K562 (cell line): Measurements from ENCODE around the gene UFC1. TPM values are rescaled to one million over a fixed set of nuclear protein-coding genes. Genes with fewer than 3 reads are reported as not detected.

ENCODE experiments used
- ATAC-seq: fragments of 200-7000 bp; cut with Tn5 transposase; 3 replicates; pipeline ENCODE4 v1.9.1; 2020; ENCODE audit warnings: moderate library complexity
- BruUV-seq: library from RNA; stranded (reverse); fragments of 400-500 nt; replicated peaks from 2 replicates; lab custom pipeline; 2021; lab: Mats Ljungman, UMichigan
- CTCF ChIA-PET: fragments of 300-600 bp; formaldehyde crosslinking; extraction: SDS; loops from one replicate; lab custom pipeline; 2021; ENCODE audit warnings: low intra/inter-chr PET ratio; lab: Yijun Ruan, JAX
- POLR2A ChIA-PET: fragments of 300-600, 350-650 bp; sonication (Branson Sonifier 250); formaldehyde crosslinking; extraction: SDS; loops from one replicate; lab custom pipeline; 2021; ENCODE audit warnings: antibody characterized with exemption, inconsistent platforms; lab: Yijun Ruan, JAX
- DNase-seq, 4 experiments: peaks; one replicate each; pipeline versions ENCODE4 v3.0.0 to v3.0.0-alpha.2; 2011 to 2018; ENCODE audit warnings: low spot score in 3 of 4, mixed read lengths in 3 of 4; ENCODE audit errors: extremely low read depth in 1 of 4
- FAIRE-seq: peaks from 2 replicates; lab custom pipeline; 2011; peaks lifted over from hg19 to GRCh38; lab: Jason Lieb, UNC
- H2AFZ ChIP-seq: 2 replicates; pipeline ENCODE4 v1.6.0; 2011; ENCODE audit warnings: low read depth, low read length, control low read depth, inconsistent platforms
- H3K27ac ChIP-seq: fragments of 200-600 bp; 3 replicates; pipeline ENCODE4 v1.8.0; 2011; ENCODE audit warnings: low read depth, mild to moderate bottlenecking, control low read depth, inconsistent platforms, low read length, moderate library complexity, mixed read lengths; ENCODE audit errors: extremely low read depth
- H3K27me3 ChIP-seq, 2 experiments: fragments of 300-600 bp in 1 of 2; 2 replicates in 1 of 2; 3 replicates in 1 of 2; pipeline versions ENCODE4 v1.6.0 to v1.8.0; 2011; ENCODE audit warnings: inconsistent platforms in 2 of 2, low read length in 2 of 2, mild to moderate bottlenecking in 1 of 2, mixed read lengths in 1 of 2, moderate library complexity in 1 of 2; ENCODE audit not compliant: control insufficient read depth in 2 of 2, insufficient read depth in 2 of 2
- H3K36me3 ChIP-seq: fragments of 300-600 bp; 3 replicates; pipeline ENCODE4 v1.8.0; 2011; ENCODE audit warnings: mild to moderate bottlenecking, low read length, inconsistent platforms; ENCODE audit not compliant: control insufficient read depth, insufficient read depth
- H3K4me1 ChIP-seq, 2 experiments: fragments of 200-600 bp in 1 of 2; replicated peaks in 1 of 2; 2 replicates in 1 of 2; 3 replicates in 1 of 2; pipeline versions ENCODE4 v1.5.1 to v1.8.0; 2011; ENCODE audit warnings: inconsistent platforms in 2 of 2, low read length in 2 of 2, mild to moderate bottlenecking in 1 of 2, mixed read lengths in 1 of 2, moderate library complexity in 1 of 2; ENCODE audit not compliant: control insufficient read depth in 2 of 2, insufficient read depth in 2 of 2
- H3K4me2 ChIP-seq: 2 replicates; pipeline ENCODE4 v1.6.1; 2011; ENCODE audit warnings: low read length, control low read depth, inconsistent platforms, mixed read lengths; ENCODE audit not compliant: insufficient read depth
- H3K4me3 ChIP-seq: fragments of 200-600 bp; sonication (generic), shearing (Covaris generic); 2 replicates; pipeline ENCODE4 v1.5.1; 2016; ENCODE audit warnings: control low read depth, inconsistent platforms
- H3K79me2 ChIP-seq: fragments of 200-600 bp; 3 replicates; pipeline ENCODE4 v1.8.0; 2011; ENCODE audit warnings: low read length, inconsistent platforms; ENCODE audit not compliant: control insufficient read depth, insufficient read depth
- H3K9ac ChIP-seq, 2 experiments: 2 replicates each; pipeline versions ENCODE4 v1.6.0 to v1.6.1; 2011; ENCODE audit warnings: low read depth in 2 of 2, low read length in 2 of 2, control low read depth in 1 of 2, inconsistent platforms in 1 of 2, mild to moderate bottlenecking in 1 of 2, mixed read lengths in 1 of 2; ENCODE audit not compliant: insufficient read depth in 1 of 2
- H3K9me1 ChIP-seq: one replicate; pipeline ENCODE4 v1.6.0; 2011; ENCODE audit warnings: inconsistent platforms, mild to moderate bottlenecking, low read length, moderate library complexity; ENCODE audit not compliant: control insufficient read depth, insufficient read depth
- H3K9me3 ChIP-seq: replicated peaks from 2 replicates; pipeline ENCODE4 v1.5.1; 2011; ENCODE audit warnings: low read depth, low read length, inconsistent platforms; ENCODE audit not compliant: control insufficient read depth, insufficient read depth
- H4K20me1 ChIP-seq: replicated peaks from 2 replicates; pipeline ENCODE4 v1.6.1; 2011; ENCODE audit warnings: low read length, inconsistent platforms, mixed read lengths; ENCODE audit not compliant: control insufficient read depth, insufficient read depth
- ARHGAP35 ChIP-seq: fragments of 450-650 bp; IDR thresholded peaks from 2 replicates; pipeline ENCODE4 v1.6.1; 2018; ENCODE audit not compliant: partially characterized antibody
- ARID2 ChIP-seq: fragments of 450-650 bp; IDR thresholded peaks from 2 replicates; pipeline ENCODE4 v1.6.1; 2017; ENCODE audit warnings: antibody characterized with exemption, mild to moderate bottlenecking
- CC2D1A ChIP-seq: fragments of 450-650 bp; IDR thresholded peaks from 2 replicates; pipeline ENCODE4 v1.6.1; 2017; ENCODE audit warnings: mild to moderate bottlenecking
- CHCHD3 ChIP-seq: fragments of 250-450 bp; sonication (Bioruptor Pico); IDR thresholded peaks from 2 replicates; pipeline ENCODE4 v2.1.2; 2022; ENCODE audit warnings: mild to moderate bottlenecking
- MITF ChIP-seq: IDR thresholded peaks from 2 replicates; pipeline ENCODE4 v1.6.1; 2014; ENCODE audit warnings: antibody characterized with exemption
- PHB2 ChIP-seq: fragments of 450-650 bp; IDR thresholded peaks from 2 replicates; pipeline ENCODE4 v1.6.1; 2017; ENCODE audit warnings: low read depth
- PHTF2 ChIP-seq: fragments of 250-450 bp; sonication (Bioruptor Pico); IDR thresholded peaks from 2 replicates; pipeline ENCODE4 v1.5.0; 2021; ENCODE audit warnings: mild to moderate bottlenecking
- SAP30 ChIP-seq: fragments of 200-600 bp; sonication (generic); IDR thresholded peaks from 2 replicates; pipeline ENCODE4 v1.6.1; 2012; ENCODE audit warnings: borderline replicate concordance, low read depth, mild to moderate bottlenecking, moderate library complexity, low read length, control low read depth, inconsistent platforms; ENCODE audit not compliant: insufficient read depth, poor library complexity, severe bottlenecking
- TCFL5 ChIP-seq: fragments of 250-450 bp; sonication (Bioruptor Pico); conservative IDR thresholded peaks from 2 replicates; pipeline ENCODE4 v1.6.1; 2021; ENCODE audit warnings: mild to moderate bottlenecking, moderate library complexity, matching md5 sums
- TEAD1 ChIP-seq, 2 experiments: fragments of 450-650 bp in 1 of 2; sonication (generic) in 1 of 2; formaldehyde crosslinking; IDR thresholded peaks; 2 replicates each; pipeline versions ENCODE4 v1.4.0 to v1.8.0; 2020 to 2022; ENCODE audit warnings: mild to moderate bottlenecking in 2 of 2, missing genetic modification reagents in 1 of 2
- YY1 ChIP-seq, 3 experiments: IDR thresholded peaks; 2 replicates each; pipeline ENCODE4 v1.6.1; 2011; ENCODE audit warnings: low read length in 2 of 3, mild to moderate bottlenecking in 2 of 3, moderate library complexity in 2 of 3, borderline replicate concordance in 1 of 3, control low read depth in 1 of 3, low read depth in 1 of 3; ENCODE audit not compliant: insufficient read depth in 3 of 3, insufficient replicate concordance in 2 of 3, control insufficient read depth in 1 of 3, insufficient read length in 1 of 3; ENCODE audit errors: extremely low read depth in 1 of 3
- ZNF143 ChIP-seq: sonication (generic); formaldehyde crosslinking; IDR thresholded peaks from 2 replicates; pipeline ENCODE4 v1.9.0; 2022; ENCODE audit warnings: mild to moderate bottlenecking, missing genetic modification reagents
- ZNF778 ChIP-seq: fragments of 450-650 bp; formaldehyde crosslinking; IDR thresholded peaks from 2 replicates; pipeline ENCODE4 v1.4.0; 2020; ENCODE audit warnings: mild to moderate bottlenecking, moderate library complexity
- WGBS: fragments of 100-300 bp; shearing (Covaris generic); methylation state at CpG from one replicate; pipeline ENCODE4 v1.1.6; 2016; ENCODE audit warnings: low coverage, mixed read lengths; ENCODE audit not compliant: insufficient coverage; ENCODE audit errors: missing lambda C conversion rate; 5-methylcytosine and 5-hydroxymethylcytosine counted together
- in situ Hi-C: fragments of 300-500 bp; cut with MboI; formaldehyde crosslinking; loops from 4 replicates; pipeline ENCODE4 v1.15.0; 2018; ENCODE audit warnings: inconsistent platforms, mixed read lengths
- intact Hi-C: fragments of 100-400 bp; cut with micrococcal nuclease; formaldehyde crosslinking; loops from 2 replicates; pipeline ENCODE4 v1.14.2; 2022
- polyA plus RNA-seq, 8 experiments: library from polyadenylated mRNA; depleted of rRNA in 4 of 8; stranded (reverse) in 5 of 8; unstranded in 3 of 8; fragments of >200 nt; fragmentation: Nextera tagmentation in 2 of 8; fragmentation: Illumina TruSeq in 1 of 8; extraction: Ambion mirVana in 2 of 8; extraction: Trizol in 1 of 8; gene quantifications; 2 replicates each; pipeline versions ENCODE4 v1.2.1 to v1.2.3, GENCODE V29; 2011 to 2014; ENCODE audit warnings: inconsistent platforms in 1 of 8, missing spikeins in 1 of 8
- total RNA-seq, 7 experiments: library from RNA; depleted of rRNA in 6 of 7; stranded (reverse); fragments of >200 nt in 6 of 7; fragmentation: Illumina TruSeq in 2 of 7; extraction: Trizol in 2 of 7; gene quantifications; 2 replicates each; pipeline versions ENCODE4 v1.2.1 to v1.2.3, GENCODE V29; 2011 to 2021; ENCODE audit warnings: low replicate concordance in 1 of 7

Gene UFC1
- total and polyA plus RNA-seq, 9 of the 15 experiments (the other 6 are each of a cell fraction or from before 2014, with no cell fraction given) = 92.8 to 220 (median 161) TPM

- no peaks in the 10 kb centered on the region for H3K27me3 ChIP-seq
- no peak overlapping the region for H3K4me2 ChIP-seq
- no peak overlapping the region for H3K27ac ChIP-seq
- no TSS peak for BruUV-seq
- H3K36me3 ChIP-seq = peaks cover 69% of the 10 kb centered on the region
- DNase-seq = no peak
- 81% methylated on average over 2 of the region's 2 CpGs for WGBS
- TF ChIP-seq TCFL5 (CRISPR knock-in tag) (no peak), CC2D1A (no peak), ARID2 (no peak)
- TF ChIP-seq, all 486 proteins: peak for 0
- Histone ChIP-seq H2AFZ (no peak overlapping the region), H3K9me1 (no peaks in the 10 kb centered on the region), H3K9ac (no peak overlapping the region), H4K20me1 (peaks cover 3% of the 10 kb centered on the region; the same call in 1 of the 2 replicates), H3K4me1 (peaks cover 3 to 15% of the 10 kb centered on the region in 2 experiments; a peak in 3 of 5 replicates), H3K4me3 (no peak overlapping the region), H3K79me2 (peaks cover 40% of the 10 kb centered on the region), H3K9me3 (no peaks in the 10 kb centered on the region)
- in situ Hi-C loops (no loop called here), intact Hi-C loops (no loop called here)
- ATAC-seq = no peak
- POLR2A ChIA-PET = interaction anchor here (0.9 to 3.1 kb wide), 4 partner anchors 11 to 82 kb away, joined by 3 to 39 read pairs (median 4); partner anchors contain the start of genes NIT1, PFDN2 and USF1
- FAIRE-seq = no peak
- CTCF ChIA-PET = no interaction called here
These were observed 26.1 kb upstream of the UFC1 start for GRCh38 chr1:161127649-161128048.

DNA sequence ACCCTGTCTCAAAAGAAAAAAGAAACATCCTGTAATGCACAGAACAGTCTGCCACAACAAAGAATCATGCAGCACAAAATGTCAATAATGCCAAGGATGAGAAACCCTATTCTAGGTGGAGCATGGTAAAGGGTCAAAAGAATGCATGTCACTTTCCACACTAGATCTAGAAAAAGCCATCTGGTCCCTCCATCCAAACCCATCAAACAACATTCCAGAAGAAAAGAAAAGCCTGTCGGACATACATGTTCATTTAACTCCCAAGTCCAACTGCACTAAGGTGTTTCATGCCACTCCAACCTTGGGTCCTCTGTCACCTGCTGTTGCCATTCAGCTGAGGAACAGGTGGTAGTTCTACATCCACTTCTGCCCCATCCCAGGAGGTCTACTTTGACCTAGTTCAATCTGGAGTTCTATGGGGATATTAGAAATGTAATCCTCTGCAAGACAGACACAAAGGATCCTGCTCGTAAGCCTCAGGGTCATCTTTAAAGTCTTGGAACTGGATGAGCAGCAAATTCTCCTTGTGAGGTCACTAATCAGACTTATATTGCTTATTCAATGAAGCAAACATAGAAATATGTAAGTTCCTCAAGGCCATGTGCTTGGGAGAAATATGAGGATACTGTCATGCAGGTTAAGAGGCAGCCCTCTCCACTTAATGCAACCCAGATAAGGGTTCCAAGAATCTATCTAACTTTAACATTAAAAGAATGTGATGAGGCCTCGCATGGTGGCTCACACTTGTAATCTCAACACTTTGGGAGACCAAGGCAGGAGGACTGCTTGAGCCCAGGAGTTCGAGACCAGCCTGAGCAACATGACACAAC, 25.0 kb upstream of the UFC1 start:
- no TSS peak for BruUV-seq
- intact Hi-C loops = no loop called here
- no peak for FAIRE-seq
- ChIA-PET POLR2A (interaction anchor here (0.6 to 3.1 kb wide), 4 partner anchors 11 to 1040 kb away, joined by 3 to 39 read pairs (median 6); partner anchors contain the start of genes NIT1 and PFDN2), CTCF (no interaction called here)
- 62% methylated on average over 4 of the region's 4 CpGs for WGBS
- peaks cover 3% of the 10 kb centered on the region; the same call in 1 of the 2 replicates for H4K20me1 ChIP-seq
- peaks cover 3 to 15% of the 10 kb centered on the region in 2 experiments; a peak in 3 of 5 replicates for H3K4me1 ChIP-seq
- no peak overlapping the region for H2AFZ ChIP-seq
- no peak overlapping the region for H3K4me3 ChIP-seq
- H3K79me2 ChIP-seq = peaks cover 52% of the 10 kb centered on the region
- H3K9ac ChIP-seq = no peak overlapping the region; a peak in 1 of 4 replicates
- in situ Hi-C loops = no loop called here
- no peaks in the 10 kb centered on the region for H3K9me1 ChIP-seq
- no peak for ATAC-seq
- no peak overlapping the region for H3K4me2 ChIP-seq
- no peaks in the 10 kb centered on the region for H3K9me3 ChIP-seq
- no peak overlapping the region for H3K27ac ChIP-seq
- DNase-seq = peak in 1 of 4 experiments; percentile 15
- H3K36me3 ChIP-seq = peaks cover 60% of the 10 kb centered on the region
- no peaks in the 10 kb centered on the region for H3K27me3 ChIP-seq
- TF ChIP-seq ARHGAP35 (no peak), TEAD1 (CRISPR knock-in tag; IDR thresholded peaks at IDR 0.05) (no peak), ZNF143 (CRISPR knock-in tag) (no peak), SAP30 (no peak), MITF (no peak), YY1 (IDR thresholded peaks at IDR 0.05; ENCODE audit: borderline replicate concordance in 1 of 3, control insufficient read depth in 1 of 3, extremely low read depth in 1 of 3, insufficient read depth in 3 of 3, insufficient read length in 1 of 3, insufficient replicate concordance in 2 of 3, low read depth in 1 of 3, low read length in 2 of 3) (no peak), ZNF778 (no peak), PHB2 (no peak), CHCHD3 (CRISPR knock-in tag) (no peak), PHTF2 (no peak)
